ENCODE results near the gene PCDHGA6. TPM values are rescaled to one million over a fixed set of nuclear protein-coding genes. Genes with fewer than 3 reads are reported as not detected.

The PCDHGA6 gene
- total and polyA plus RNA-seq, 12 donors, result 1.2 to 10.6 (median 8.1) TPM

DNA sequence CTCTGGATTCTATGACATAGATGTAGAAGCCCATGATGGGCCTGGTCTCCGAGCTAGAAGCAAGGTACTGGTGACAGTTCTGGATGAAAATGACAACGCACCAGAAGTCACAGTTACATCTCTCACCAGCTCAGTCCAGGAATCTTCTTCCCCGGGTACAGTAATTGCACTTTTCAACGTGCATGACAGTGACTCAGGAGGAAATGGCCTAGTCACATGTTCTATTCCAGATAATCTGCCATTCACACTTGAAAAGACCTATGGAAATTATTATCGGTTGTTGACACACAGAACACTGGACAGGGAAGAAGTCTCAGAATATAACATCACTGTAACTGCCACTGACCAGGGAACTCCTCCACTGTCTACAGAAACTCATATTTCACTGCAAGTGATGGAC, 17.6 kb upstream of the PCDHGA6 start:
- no peak overlapping the region for H3K27ac ChIP-seq
- DNase-seq, result no peak
- no peak for ATAC-seq
- peaks cover 0 to 45% (median 0%) of the 10 kb centered on the region in 7 donors for H3K27me3 ChIP-seq
- H3K9me3 ChIP-seq, result peaks cover 0 to 98% (median 56%) of the 10 kb centered on the region in 11 donors
- intact Hi-C loops (cut with DNase I), result loop anchor here in 1 of 10 donors (10.0 kb wide), 1 partner anchor 49 kb away; the partner anchor contains the start of genes PCDHGA9 and PCDHGB6
- TF ChIP-seq, protein P1, sequence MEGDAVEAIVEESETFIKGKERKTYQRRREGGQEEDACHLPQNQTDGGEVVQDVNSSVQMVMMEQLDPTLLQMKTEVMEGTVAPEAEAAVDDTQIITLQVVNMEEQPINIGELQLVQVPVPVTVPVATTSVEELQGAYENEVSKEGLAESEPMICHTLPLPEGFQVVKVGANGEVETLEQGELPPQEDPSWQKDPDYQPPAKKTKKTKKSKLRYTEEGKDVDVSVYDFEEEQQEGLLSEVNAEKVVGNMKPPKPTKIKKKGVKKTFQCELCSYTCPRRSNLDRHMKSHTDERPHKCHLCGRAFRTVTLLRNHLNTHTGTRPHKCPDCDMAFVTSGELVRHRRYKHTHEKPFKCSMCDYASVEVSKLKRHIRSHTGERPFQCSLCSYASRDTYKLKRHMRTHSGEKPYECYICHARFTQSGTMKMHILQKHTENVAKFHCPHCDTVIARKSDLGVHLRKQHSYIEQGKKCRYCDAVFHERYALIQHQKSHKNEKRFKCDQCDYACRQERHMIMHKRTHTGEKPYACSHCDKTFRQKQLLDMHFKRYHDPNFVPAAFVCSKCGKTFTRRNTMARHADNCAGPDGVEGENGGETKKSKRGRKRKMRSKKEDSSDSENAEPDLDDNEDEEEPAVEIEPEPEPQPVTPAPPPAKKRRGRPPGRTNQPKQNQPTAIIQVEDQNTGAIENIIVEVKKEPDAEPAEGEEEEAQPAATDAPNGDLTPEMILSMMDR (IDR thresholded peaks at IDR 0.05), result no peak
- H3K36me3 ChIP-seq, result peaks cover 0 to 33% (median 0%) of the 10 kb centered on the region in 9 donors
- H3K4me1 ChIP-seq, result peaks cover 0 to 42% (median 4%) of the 10 kb centered on the region in 9 donors
- H3K4me3 ChIP-seq, result no peak overlapping the region
- WGBS, 2 donors, result 67% methylated on average over 5 of the region's 5 CpGs

DNA sequence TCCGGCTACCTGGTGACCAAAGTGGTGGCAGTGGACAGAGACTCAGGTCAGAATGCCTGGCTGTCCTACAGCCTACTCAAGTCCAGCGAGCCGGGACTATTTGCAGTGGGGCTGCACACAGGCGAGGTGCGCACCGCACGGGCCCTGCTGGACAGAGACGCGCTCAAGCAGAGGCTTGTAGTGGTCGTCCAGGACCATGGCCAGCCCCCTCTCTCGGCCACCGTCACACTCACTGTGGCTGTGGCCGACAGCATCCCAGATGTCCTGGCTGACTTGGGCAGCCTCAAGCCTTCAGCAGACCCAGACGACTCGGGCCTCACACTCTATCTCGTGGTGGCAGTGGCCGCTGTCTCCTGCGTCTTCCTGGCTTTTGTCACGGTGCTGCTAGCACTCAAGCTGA, 16.7 kb upstream of the PCDHGA6 start:
- intact Hi-C loops (cut with DNase I), result loop anchor here in 1 of 10 donors (10.0 kb wide), 1 partner anchor 48 kb away; the partner anchor contains the start of genes PCDHGA9 and PCDHGB6
- DNase-seq, result no peak
- WGBS, 2 donors, result 37 to 45% methylated on average over 19 of the region's 19 CpGs
- Histone ChIP-seq H3K4me1 (peaks cover 0 to 42% (median 4%) of the 10 kb centered on the region in 9 donors), H3K4me3 (no peak overlapping the region), H3K27me3 (peaks cover 0 to 48% (median 0%) of the 10 kb centered on the region in 7 donors), H3K9me3 (peaks cover 0 to 100% (median 55%) of the 10 kb centered on the region in 11 donors), H3K27ac (no peak overlapping the region), H3K36me3 (peaks cover 0 to 24% (median 0%) of the 10 kb centered on the region in 9 donors)
- TF ChIP-seq, protein P1 (IDR thresholded peaks at IDR 0.05), result no peak
- ATAC-seq, result peak in 4 of 8 donors; percentile 22 to 50 (median 41)

DNA sequence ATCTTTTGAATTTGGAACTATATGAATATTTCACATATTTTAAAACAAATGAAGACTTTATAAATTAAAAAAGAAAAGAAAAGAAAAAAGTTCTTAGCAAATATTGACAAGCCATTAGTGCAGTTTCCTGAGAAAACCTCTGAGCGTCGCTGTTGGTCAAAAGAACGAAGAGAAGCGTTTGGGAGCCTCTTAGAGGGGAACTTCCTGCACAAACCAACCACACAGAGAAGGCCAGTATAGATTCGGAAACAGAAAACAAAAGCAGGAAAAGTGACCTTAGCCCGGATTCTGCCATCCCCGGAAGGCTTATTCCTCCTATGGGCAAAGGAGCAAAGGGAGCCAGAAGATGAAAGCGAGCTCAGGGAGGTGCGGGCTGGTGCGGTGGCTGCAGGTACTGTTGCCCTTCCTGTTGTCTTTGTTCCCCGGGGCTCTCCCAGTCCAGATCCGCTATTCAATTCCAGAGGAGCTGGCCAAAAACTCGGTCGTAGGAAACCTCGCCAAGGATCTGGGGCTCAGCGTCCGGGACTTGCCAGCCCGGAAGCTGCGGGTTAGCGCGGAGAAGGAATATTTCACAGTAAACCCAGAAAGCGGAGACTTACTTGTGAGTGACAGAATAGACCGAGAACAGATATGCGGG, 13.8 kb upstream of the PCDHGA6 start, which contains the start of gene PCDHGB2:
Gene PCDHGB2 (plus strand): TSS at position 205 of the 637 bp plus-strand sequence. CDS start 142 bp downstream, at position 347.
- TF ChIP-seq, protein P1 (IDR thresholded peaks at IDR 0.05), result peak in 8 of 9 donors; percentile 12 to 62 (median 48)
- Histone ChIP-seq H3K27me3 (peaks cover 0 to 69% (median 0%) of the 10 kb centered on the region in 7 donors), H3K4me3 (peak within 1 kb of the TSS in 9 of 10 donors; percentile 12 to 46 (median 41)), H3K36me3 (peaks cover 0 to 41% (median 0%) of the 10 kb centered on the region in 9 donors), H3K4me1 (peaks cover 0 to 33% (median 4%) of the 10 kb centered on the region in 9 donors), H3K9me3 (peaks cover 0 to 100% (median 53%) of the 10 kb centered on the region in 11 donors), H3K27ac (peak within 1 kb of the TSS in 8 of 10 donors; percentile 9 to 73 (median 40))
- intact Hi-C loops (cut with DNase I), result loop anchor here in 1 of 10 donors (10.0 kb wide), 1 partner anchor 45 kb away; the partner anchor contains the start of genes PCDHGA9 and PCDHGB6
- WGBS, 2 donors, result 12 to 20% methylated on average over 24 of the region's 24 CpGs
- ATAC-seq (peak in 6 of 8 donors; percentile 37 to 65 (median 60)), DNase-seq (no peak)

DNA sequence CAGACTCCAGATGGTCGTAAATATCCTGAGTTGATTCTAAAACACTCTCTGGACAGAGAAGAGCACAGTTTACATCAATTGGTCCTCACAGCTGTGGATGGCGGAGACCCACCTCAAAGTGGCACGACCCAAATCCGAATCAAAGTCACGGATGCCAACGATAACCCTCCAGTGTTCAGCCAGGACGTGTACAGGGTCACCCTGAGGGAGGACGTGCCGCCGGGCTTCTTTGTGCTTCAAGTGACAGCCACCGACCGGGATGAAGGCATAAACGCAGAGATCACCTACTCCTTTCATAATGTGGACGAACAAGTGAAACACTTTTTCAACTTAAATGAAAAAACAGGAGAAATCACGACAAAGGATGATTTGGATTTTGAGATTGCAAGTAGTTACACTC, 13.0 kb upstream of the PCDHGA6 start:
- peaks cover 0 to 69% (median 0%) of the 10 kb centered on the region in 7 donors for H3K27me3 ChIP-seq
- H3K4me3 ChIP-seq, result peak overlapping the region in 6 of 10 donors; percentile 24 to 46 (median 42)
- H3K9me3 ChIP-seq, result peaks cover 0 to 100% (median 46%) of the 10 kb centered on the region in 11 donors
- H3K36me3 ChIP-seq, result peaks cover 0 to 43% (median 0%) of the 10 kb centered on the region in 9 donors
- H3K27ac ChIP-seq, result peak overlapping the region in 1 of 10 donors; percentile 48
- no peak for DNase-seq
- ATAC-seq, result no peak
- intact Hi-C loops (cut with DNase I), result no loop called here
- H3K4me1 ChIP-seq, result peaks cover 0 to 30% (median 3%) of the 10 kb centered on the region in 9 donors
- TF ChIP-seq, protein P1 (IDR thresholded peaks at IDR 0.05), result no peak
- WGBS, 2 donors, result 31 to 48% methylated on average over 15 of the region's 15 CpGs
